Fibroblast of villous mesenchyme (primary cell): ENCODE data around the gene SMAD6. TPM values are rescaled to one million over a fixed set of nuclear protein-coding genes. Genes with fewer than 3 reads are reported as not detected.

Source experiments
- DNase-seq: peaks from one replicate; pipeline ENCODE4 v3.0.0-alpha.2; 2010; ENCODE audit warnings: low read depth
- H3K4me3 ChIP-seq: 2 replicates; pipeline ENCODE4 v1.5.1; 2011; ENCODE audit warnings: low read depth, mild to moderate bottlenecking, low read length
- CTCF ChIP-seq: IDR thresholded peaks from 2 replicates; pipeline ENCODE4 v1.5.1; 2012; ENCODE audit warnings: low read depth, mild to moderate bottlenecking, low read length; ENCODE audit not compliant: insufficient read depth
- total RNA-seq: library from RNA; depleted of rRNA; stranded (reverse); fragments of >200 nt; gene quantifications from 2 replicates; pipeline ENCODE4 v1.2.3, GENCODE V29; 2012

SMAD6 gene
- total RNA-seq, 1 donor: 3.0 TPM

GRCh38 chr15:66691727-66692126 is 10.3 kb upstream of the SMAD6 start:
- no peak for TF ChIP-seq CTCF
- DNase-seq: no peak
- H3K4me3 ChIP-seq: no peak overlapping the region

GRCh38 chr15:66692391-66692790 is 9.6 kb upstream of the SMAD6 start:
- no peak for DNase-seq
- no peak overlapping the region for H3K4me3 ChIP-seq
- TF ChIP-seq CTCF: no peak

- no peak overlapping the region for H3K4me3 ChIP-seq
- no peak for DNase-seq
- no peak for TF ChIP-seq CTCF
Measured at GRCh38 chr15:66692808-66693596, 9.0 kb upstream of the SMAD6 start.

- H3K4me3 ChIP-seq: no peak overlapping the region
- DNase-seq: no peak
- no peak for TF ChIP-seq CTCF
Measured at GRCh38 chr15:66696770-66697169, 5.3 kb upstream of the SMAD6 start.

GRCh38 chr15:66698318-66698961 is 3.6 kb upstream of the SMAD6 start:
- no peak overlapping the region for H3K4me3 ChIP-seq
- peak; percentile 92 for TF ChIP-seq CTCF
- DNase-seq: peak; percentile 72

GRCh38 chr15:66698971-66699370 is 3.1 kb upstream of the SMAD6 start:
- no peak for DNase-seq
- H3K4me3 ChIP-seq: no peak overlapping the region
- no peak for TF ChIP-seq CTCF
